ENCODE measurements around the gene SEMA5A. TPM values are rescaled to one million over a fixed set of nuclear protein-coding genes. Genes with fewer than 3 reads are reported as not detected.
"Not testable (repeated sequence)": the region's sequence is repeated elsewhere in the genome, so short reads cannot be mapped to it uniquely, and the experiment has no call there.

SEMA5A gene
- polyA plus RNA-seq, 1 donor = 27.5 TPM

GRCh38 chr5:9392625-9393024 is 153.2 kb downstream of the SEMA5A start:
- no peak for DNase-seq

- no peak for DNase-seq
Measured at GRCh38 chr5:9391080-9391479, 154.8 kb downstream of the SEMA5A start.

- DNase-seq = no peak
Measured at GRCh38 chr5:9390113-9390512, 155.8 kb downstream of the SEMA5A start.

GRCh38 chr5:9388941-9389674 is 156.8 kb downstream of the SEMA5A start:
- no peak for DNase-seq

- no peak for DNase-seq
Measured at GRCh38 chr5:9387879-9388278, 158.0 kb downstream of the SEMA5A start.

- no peak for DNase-seq
Measured at GRCh38 chr5:9386945-9387344, 158.9 kb downstream of the SEMA5A start.

GRCh38 chr5:9382522-9382921 is 163.4 kb downstream of the SEMA5A start:
- DNase-seq = no peak

- DNase-seq = no peak
Measured at GRCh38 chr5:9381464-9381863, 164.4 kb downstream of the SEMA5A start.

GRCh38 chr5:9380109-9380508 is 165.8 kb downstream of the SEMA5A start:
- no peak for DNase-seq

GRCh38 chr5:9376363-9377117 is 169.3 kb downstream of the SEMA5A start:
- DNase-seq = no peak

GRCh38 chr5:9375756-9376155 is 170.1 kb downstream of the SEMA5A start:
- DNase-seq = no peak

GRCh38 chr5:9374025-9374424 is 171.8 kb downstream of the SEMA5A start:
- no peak for DNase-seq

- no peak for DNase-seq
Measured at GRCh38 chr5:9373571-9373970, 172.3 kb downstream of the SEMA5A start.

GRCh38 chr5:9370256-9370655 is 175.6 kb downstream of the SEMA5A start:
- no peak for DNase-seq

GRCh38 chr5:9365512-9365911 is 180.4 kb downstream of the SEMA5A start:
- DNase-seq = no peak

- no peak for DNase-seq
Measured at GRCh38 chr5:9363449-9363848, 182.4 kb downstream of the SEMA5A start.

- DNase-seq = no peak
Measured at GRCh38 chr5:9363026-9363425, 182.8 kb downstream of the SEMA5A start.

GRCh38 chr5:9362600-9362999 is 183.3 kb downstream of the SEMA5A start:
- no peak for DNase-seq

- DNase-seq = no peak
Measured at GRCh38 chr5:9361835-9362234, 184.0 kb downstream of the SEMA5A start.

GRCh38 chr5:9358961-9359685 is 186.8 kb downstream of the SEMA5A start:
- DNase-seq = no peak

- no peak for DNase-seq
Measured at GRCh38 chr5:9356351-9356825, 189.5 kb downstream of the SEMA5A start.

GRCh38 chr5:9354336-9355081 is 191.4 kb downstream of the SEMA5A start:
- no peak for DNase-seq

- not testable (repeated sequence) for DNase-seq
Measured at GRCh38 chr5:9353048-9353447, 192.8 kb downstream of the SEMA5A start.

Data from hindlimb muscle (tissue), 1 donor.